Stimulated activated CD4-positive, alpha-beta T cell treated with anti-CD3 and anti-CD28 coated beads, Interleukin-2, amount 100 ng/mL, for 48 hours (primary cell): ENCODE data around the gene TRAK1.

ENCODE experiments used
- DNase-seq, 2 donors: peaks; one replicate each; pipeline ENCODE4 v3.0.0-alpha.2; 2020

The TRAK1 gene

DNA sequence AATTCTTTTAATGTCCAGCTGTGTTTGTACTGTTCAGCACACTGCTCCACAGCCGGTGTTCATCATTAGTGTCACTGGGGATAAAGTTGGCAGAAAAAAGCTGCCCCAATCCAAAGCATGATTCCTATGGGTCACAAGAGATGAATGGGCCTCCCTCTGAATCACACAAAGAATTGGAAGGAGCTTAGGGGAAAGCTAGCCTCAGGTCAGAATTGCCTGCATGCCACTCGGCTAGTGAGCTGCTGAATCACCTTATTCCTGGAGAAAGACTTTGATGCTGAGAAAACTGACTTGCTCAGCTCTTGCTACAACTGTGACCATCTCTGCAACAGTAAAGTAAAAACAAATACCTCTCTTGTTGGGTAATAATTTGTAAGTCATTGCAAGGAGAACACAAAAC is 171.4 kb downstream of the TRAK1 start:
- no peak for DNase-seq

DNA sequence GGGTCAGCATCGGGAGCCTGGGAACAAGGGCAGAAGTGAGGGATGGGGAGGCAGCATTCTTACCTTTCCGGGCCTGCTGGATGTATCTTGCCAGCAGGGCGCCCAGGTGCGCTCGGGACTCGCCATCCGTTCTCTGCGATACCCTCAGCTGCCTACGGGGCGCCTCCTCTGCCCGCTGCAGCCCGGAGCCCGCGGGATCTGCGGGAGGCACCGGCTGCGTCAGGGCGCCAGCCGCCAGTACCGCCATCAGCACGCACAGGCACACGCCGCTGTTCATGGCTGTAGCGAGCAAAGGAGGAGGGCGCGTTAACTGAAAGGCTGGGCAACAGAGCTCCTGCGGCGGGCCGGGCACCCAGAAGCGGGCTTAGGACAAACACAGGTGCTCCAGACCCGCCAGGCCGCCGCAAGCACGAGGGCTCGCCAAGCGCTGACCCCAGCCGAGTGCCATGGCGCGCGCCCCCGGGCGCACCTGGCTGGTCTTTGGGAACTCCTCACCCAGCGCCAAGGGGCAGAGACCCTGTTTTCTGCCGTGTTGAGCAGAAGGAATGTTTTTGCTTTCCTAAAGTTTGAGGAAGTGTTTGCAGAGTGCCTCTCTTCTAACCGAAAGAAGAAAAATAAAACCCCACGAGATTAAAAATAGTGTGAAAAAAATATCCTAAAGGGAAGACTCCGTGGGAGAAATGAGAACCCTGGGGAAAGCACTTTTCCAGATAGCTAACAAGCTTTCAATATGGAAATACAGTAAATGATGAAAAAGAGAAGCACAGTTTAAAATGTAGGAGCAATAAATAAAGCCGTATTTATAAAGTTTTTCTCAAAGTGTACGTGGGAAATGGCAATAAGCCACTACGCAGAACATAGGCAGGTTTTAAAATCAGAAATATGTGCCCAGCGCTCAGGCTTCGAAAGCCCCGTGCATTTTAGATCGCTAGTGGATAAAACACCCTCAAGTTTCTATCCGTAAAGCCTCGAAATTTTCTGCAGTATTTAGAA is 172.5 kb downstream of the TRAK1 start:
- peak in 1 of 2 donors; percentile 19 for DNase-seq

DNA sequence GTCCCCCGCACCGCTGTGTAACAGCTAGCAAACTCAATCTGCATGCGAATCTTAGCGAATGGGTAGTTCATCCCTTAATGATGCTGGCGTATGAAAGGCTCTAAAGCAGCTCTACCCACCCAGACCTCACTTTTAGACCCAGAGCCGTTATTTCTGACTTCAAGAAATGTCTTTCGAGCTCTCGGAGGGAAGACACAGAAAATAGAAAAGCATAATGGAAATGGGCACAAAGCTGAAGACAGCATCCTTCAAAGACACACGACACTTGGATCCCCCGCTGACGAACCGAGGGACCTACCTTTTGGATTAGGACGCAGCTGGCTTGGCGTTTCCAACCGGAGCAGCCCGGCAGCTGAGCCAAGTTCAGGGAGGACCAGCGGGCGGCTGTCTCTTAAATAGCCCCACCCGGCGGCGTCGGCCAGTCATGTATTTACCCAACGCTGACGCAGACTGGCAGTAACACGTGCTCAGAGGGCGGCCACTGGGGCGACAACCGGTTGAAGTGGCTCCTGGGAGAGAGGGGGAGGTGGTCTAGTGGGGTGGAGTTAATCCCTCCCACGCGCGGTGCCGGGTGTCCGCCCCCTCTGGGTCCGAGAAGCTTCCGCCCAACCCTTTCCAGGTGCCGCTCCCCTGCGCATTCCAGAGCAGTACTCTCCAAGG is 173.4 kb downstream of the TRAK1 start:
- peak in 1 of 2 donors; percentile 10 for DNase-seq

DNA sequence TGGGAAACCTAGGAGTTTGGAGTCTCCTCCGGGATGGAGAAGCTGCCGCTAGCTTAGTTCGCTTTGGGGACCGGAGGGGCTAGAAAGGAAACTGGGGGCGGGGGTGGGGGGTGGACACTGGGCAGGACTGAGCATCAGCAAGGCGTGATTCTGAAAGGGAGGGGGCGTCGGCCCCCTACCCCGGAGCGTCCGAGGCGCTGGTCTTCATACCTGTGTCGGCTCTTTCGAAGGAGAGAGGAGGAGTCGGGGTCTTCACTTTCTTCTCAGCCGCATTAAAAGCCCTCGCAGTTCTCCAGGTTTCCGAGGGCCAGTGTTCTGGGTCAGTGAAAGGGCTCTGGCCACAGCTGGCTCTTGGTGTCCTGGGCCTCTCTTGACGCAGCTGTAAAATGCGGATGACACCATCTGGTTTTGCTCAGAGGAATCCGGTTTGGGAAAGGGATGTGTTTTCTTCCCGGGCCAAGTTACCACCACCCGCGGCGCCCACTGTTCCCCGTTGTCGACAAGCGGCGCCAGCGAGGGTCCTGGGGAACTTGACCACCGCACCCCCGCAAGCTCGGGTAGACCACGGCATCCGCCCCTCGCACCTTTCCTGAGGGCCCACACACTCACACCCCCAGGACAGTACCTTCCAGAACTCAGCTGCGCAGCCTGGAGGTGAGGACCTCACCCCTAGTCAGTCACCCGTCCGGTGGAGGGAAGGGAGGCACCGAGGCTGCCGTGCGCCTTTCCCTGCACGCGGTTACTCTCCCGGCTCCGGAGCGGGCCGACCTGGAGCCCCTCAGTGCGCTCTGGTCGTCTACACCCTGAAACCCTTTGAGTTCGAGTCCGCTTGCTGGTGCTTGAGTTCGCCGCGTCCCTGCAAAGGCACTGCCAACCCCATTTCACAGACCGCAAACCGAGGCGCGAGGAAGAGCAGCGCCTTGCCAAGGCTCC is 174.2 kb downstream of the TRAK1 start:
- DNase-seq: no peak

DNA sequence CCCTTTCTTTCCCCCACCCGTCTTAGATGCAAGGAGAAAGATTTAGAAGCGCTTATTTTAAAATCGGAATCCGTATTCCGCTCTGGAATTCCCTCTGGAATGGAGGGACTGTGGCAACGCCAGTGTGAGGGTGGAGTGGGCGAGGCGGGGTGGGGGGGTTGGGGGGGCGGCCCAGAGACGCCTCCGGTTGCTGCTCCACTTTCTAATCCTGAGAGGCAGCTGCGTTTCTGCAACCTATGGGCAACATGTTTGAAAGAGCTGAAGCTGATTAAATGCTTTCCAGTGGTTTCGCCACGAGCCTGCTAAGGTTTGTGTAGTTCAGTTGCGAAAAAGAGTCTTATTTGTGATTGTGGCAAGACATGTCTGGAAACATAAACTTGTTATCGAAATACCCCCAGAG is 174.9 kb downstream of the TRAK1 start, which contains the start of gene CCK:
TSS of gene CCK (minus strand) at position 101 of the 400 bp plus-strand sequence. CDS start 2,555 bp downstream, outside the sequence.
- no peak for DNase-seq

DNA sequence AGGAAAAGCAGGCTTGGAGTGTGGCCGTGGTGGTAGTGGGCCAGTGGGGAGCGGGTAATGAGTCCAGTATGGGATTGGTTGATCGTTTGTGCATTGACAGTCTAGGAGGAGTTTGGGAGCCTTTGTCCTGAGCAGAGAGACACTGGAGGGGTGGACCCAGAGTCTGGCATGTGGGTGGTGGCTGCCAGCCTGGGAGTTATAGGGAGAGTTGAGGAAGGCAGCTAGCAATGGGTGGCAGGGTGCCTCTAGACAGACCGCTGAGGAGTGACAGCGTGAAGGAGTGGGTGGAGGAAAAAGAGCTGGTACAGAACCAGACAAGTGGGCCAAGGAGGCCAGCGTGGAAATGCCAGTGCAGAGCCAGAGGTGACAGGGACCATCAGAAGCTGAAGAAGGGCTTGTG is 176.7 kb downstream of the TRAK1 start:
- DNase-seq: no peak

DNA sequence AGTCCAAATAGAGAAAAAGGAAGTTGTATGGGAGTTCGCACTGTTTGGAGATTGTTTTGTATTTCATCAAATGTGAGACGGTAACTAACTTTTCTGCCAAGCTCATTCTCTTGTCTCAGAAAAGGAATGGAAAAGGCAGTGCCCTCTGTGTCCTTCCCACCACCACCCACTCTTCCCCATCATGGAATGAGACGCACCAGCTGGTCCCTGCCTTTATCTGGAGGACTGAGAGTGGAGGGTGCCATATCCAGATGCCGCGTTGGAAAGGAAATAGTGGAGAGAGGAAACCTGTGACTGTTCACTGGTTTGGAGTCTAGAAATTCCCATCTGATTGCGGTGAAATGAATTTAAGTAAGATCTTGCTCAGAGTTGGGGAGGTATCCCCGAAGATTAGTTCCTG is 178.5 kb downstream of the TRAK1 start:
- DNase-seq: no peak

DNA sequence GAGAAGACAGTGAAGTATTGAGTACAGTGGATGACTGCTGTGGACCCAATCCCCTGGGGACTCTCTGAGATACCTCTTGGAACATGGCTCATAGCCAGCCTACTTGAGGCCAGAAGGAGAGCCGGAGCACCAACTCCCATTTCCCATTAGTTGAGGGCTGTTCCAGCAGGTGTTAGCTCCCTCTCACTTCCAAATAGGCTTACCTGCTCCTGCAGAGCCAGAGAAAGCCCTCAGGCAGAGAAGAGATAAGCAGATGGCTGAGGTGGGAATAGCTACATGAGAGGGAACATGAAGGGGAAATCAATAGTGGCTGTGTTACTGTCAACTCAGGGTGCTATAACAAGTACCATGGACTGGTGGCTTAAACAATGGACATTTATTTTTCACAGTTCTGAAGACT is 179.4 kb downstream of the TRAK1 start:
- no peak for DNase-seq

DNA sequence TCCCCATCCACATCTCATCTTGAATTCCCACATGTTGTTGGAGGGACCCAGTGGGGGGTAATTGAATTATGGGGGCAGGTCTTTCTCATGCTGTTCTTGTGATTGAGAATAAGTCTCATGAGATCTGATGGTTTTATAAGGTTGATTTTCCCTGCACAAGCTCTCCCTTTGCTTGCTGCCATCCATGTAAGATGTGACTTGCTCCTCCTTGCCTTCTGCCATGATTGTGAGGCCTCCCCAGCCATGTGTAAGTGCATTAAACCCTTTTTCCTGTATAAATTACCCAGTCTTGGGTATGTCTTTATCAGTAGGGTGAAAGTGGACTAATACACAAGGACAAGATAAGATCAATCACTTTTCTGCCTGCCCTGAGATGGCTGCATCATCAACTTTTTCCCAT is 180.6 kb downstream of the TRAK1 start:
- no peak for DNase-seq

DNA sequence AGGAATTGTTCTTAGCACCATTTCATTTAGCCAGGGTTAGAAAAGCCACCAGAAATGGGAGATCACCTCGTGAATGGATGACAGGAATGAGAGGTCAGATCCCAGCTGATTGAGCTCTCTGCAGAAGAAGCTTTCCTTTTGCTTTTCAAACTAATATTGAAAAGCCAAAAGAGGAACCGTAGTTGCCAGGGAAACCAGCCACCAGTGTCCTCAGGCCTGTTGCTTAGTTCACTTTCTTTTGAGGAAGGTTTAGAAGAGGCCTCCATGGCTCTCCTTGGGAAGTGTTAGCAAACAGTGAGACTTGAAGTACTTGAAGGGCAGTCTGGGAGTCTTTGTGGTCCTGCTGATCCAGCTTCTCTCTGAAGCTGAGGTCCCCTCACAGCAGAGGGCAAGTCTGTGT is 182.2 kb downstream of the TRAK1 start:
- no peak for DNase-seq

DNA sequence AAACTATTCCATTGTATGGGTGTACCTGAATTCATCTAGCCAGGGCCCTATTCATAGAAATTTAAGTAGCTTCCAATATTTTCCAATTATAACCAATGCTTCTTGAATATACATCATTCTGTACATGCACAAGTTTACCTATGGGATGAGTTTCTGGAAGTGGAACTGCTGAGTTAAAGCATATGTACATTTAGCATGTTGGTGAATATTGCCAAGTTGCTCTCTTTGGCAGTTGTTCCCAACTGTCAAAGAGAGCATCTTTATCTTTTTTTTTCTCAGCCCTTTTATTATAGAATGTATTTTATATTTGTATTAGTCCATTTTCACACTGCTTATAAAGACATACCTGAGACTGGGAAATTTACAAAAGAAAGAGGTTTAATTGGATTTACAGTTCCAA is 183.1 kb downstream of the TRAK1 start:
- DNase-seq: no peak

DNA sequence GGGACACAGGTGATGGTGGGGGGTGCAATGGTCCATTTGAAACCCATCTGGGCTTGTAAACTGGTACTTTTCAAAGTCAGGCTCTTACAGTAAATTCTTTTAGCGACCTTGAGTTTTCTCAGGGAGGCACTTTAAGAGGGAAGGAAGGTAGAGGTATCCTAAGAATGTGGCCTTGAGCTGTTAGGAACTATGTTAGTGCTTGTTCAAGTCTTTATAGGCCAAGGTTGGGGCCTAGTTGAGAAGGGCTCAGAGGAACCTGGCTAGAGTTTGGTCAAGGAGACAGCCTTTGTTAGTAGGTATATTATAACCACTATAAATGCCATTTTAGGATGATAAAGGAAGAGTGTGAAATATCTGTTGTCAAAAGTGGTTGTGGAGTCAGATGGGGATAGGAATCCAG is 184.1 kb downstream of the TRAK1 start:
- no peak for DNase-seq
